Kasumi-1 (cell line): ENCODE measurements around the gene BAHD1.

ENCODE experiments used
- DNase-seq, 2 experiments: peaks; one replicate each; lab custom pipeline; 2025; lab: John Stamatoyannopoulos, UW

Gene BAHD1

GRCh38 chr15:40467261-40467615 is 26.5 kb downstream of the BAHD1 start:
- no peak for DNase-seq

GRCh38 chr15:40468898-40469331 is 28.2 kb downstream of the BAHD1 start:
- no peak for DNase-seq

GRCh38 chr15:40469776-40470390 is 29.1 kb downstream of the BAHD1 start:
- no peak for DNase-seq

- no peak for DNase-seq
Observed at GRCh38 chr15:40470423-40471104, 29.8 kb downstream of the BAHD1 start, which contains the start of gene CHST14. Gene CHST14, plus strand, starts transcription at chr15:40470984. Its CDS starts 230 bp downstream, at chr15:40471214.

- no peak for DNase-seq
Observed at GRCh38 chr15:40471105-40471807, 30.5 kb downstream of the BAHD1 start.

- peak in 1 of 2 experiments; percentile 8 for DNase-seq
Observed at GRCh38 chr15:40471808-40472150, 31.0 kb downstream of the BAHD1 start.

- DNase-seq: no peak
Observed at GRCh38 chr15:40472171-40472727, 31.5 kb downstream of the BAHD1 start.

GRCh38 chr15:40474581-40474980 is 33.8 kb downstream of the BAHD1 start:
- DNase-seq: no peak

GRCh38 chr15:40477642-40478327 is 37.0 kb downstream of the BAHD1 start:
- peak in 1 of 2 experiments; percentile 15 for DNase-seq

GRCh38 chr15:40479024-40479423 is 38.3 kb downstream of the BAHD1 start:
- DNase-seq: no peak

GRCh38 chr15:40481341-40482074 is 40.8 kb downstream of the BAHD1 start:
- no peak for DNase-seq

- DNase-seq: no peak
Observed at GRCh38 chr15:40483919-40484318, 43.2 kb downstream of the BAHD1 start.

GRCh38 chr15:40486066-40486770 is 45.5 kb downstream of the BAHD1 start:
- no peak for DNase-seq

- DNase-seq: no peak
Observed at GRCh38 chr15:40487816-40488682, 47.3 kb downstream of the BAHD1 start.

GRCh38 chr15:40489274-40490175 is 48.8 kb downstream of the BAHD1 start:
- DNase-seq: no peak

GRCh38 chr15:40493089-40493840 is 52.5 kb downstream of the BAHD1 start:
- DNase-seq: no peak

GRCh38 chr15:40495516-40495915 is 54.8 kb downstream of the BAHD1 start:
- no peak for DNase-seq

- DNase-seq: no peak
Observed at GRCh38 chr15:40498418-40498817, 57.7 kb downstream of the BAHD1 start.
